HepG2 (cell line): ENCODE data around the gene RBM44. TPM values are rescaled to one million over a fixed set of nuclear protein-coding genes. Genes with fewer than 3 reads are reported as not detected.

Source experiments
- MAFK ChIP-seq, 2 experiments: IDR thresholded peaks in 1 of 2; conservative IDR thresholded peaks in 1 of 2; 2 replicates each; pipeline ENCODE4 v1.6.1; 2011; ENCODE audit warnings: improper control_type of control experiment in 2 of 2, low read length in 2 of 2
- polyA plus RNA-seq, 8 experiments: library from polyadenylated mRNA; depleted of rRNA in 3 of 8; stranded (reverse) in 7 of 8; unstranded in 1 of 8; fragments of >200 nt; fragmentation: Illumina TruSeq in 4 of 8; extraction: Trizol in 4 of 8; gene quantifications; 2 replicates each; pipeline versions ENCODE4 v1.2.1 to v1.2.3, GENCODE V29; 2011 to 2016; ENCODE audit warnings: low read depth in 4 of 8, missing spikeins in 1 of 8, mixed read lengths in 1 of 8; ENCODE audit not compliant: insufficient read depth in 1 of 8
- small RNA-seq, 3 experiments: library from RNA; depleted of rRNA; stranded (forward); fragments of <200 nt; gene quantifications; one replicate each; pipeline ENCODE3, GENCODE V24; 2012; ENCODE audit warnings: low read depth in 2 of 3, low replicate concordance in 1 of 3; ENCODE audit not compliant: insufficient read length in 3 of 3, insufficient read depth in 2 of 3
- total RNA-seq, 5 experiments: library from RNA; depleted of rRNA; stranded (reverse); fragments of >200 nt; fragmentation: Illumina TruSeq; extraction: Trizol; gene quantifications; 2 replicates each; pipeline ENCODE4 v1.2.3, GENCODE V29; 2016; ENCODE audit warnings: low read depth in 1 of 5
- TF ChIP-seq, protein P1 (sequence below): sonication (generic); formaldehyde crosslinking; IDR thresholded peaks from 2 replicates; pipeline ENCODE4 v1.4.0; 2020; ENCODE audit warnings: missing genetic modification reagents
- TF ChIP-seq, protein P2 (sequence below): sonication (generic); formaldehyde crosslinking; IDR thresholded peaks from 2 replicates; pipeline ENCODE4 v1.4.0; 2020; ENCODE audit warnings: low read depth, missing genetic modification reagents

Gene RBM44
- total and polyA plus RNA-seq, 2 of the 13 experiments (the other 11 are each of a cell fraction or from before 2014, with no cell fraction given): 0.13 to 0.50 TPM

DNA sequence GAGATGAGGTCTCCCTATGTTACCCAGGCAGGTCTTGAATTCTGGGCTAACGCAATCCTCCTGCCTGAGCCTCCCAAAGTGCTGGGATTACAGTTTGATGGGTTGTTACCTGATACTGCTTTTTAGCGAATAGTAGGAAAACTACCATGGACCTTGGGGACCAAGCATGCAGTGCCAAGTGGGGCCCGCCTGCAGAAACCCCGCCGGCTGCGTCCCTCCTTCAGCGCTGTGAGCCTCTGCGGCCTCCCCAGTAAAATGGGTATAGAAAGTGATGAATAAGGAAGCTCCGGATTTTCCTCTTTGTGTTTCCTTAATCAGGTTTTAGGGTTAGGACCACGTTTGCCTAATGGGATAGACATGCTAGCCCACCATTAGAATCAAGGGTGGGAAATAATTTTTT is 91.2 kb downstream of the RBM44 start (continued):
- TF ChIP-seq, protein P1, sequence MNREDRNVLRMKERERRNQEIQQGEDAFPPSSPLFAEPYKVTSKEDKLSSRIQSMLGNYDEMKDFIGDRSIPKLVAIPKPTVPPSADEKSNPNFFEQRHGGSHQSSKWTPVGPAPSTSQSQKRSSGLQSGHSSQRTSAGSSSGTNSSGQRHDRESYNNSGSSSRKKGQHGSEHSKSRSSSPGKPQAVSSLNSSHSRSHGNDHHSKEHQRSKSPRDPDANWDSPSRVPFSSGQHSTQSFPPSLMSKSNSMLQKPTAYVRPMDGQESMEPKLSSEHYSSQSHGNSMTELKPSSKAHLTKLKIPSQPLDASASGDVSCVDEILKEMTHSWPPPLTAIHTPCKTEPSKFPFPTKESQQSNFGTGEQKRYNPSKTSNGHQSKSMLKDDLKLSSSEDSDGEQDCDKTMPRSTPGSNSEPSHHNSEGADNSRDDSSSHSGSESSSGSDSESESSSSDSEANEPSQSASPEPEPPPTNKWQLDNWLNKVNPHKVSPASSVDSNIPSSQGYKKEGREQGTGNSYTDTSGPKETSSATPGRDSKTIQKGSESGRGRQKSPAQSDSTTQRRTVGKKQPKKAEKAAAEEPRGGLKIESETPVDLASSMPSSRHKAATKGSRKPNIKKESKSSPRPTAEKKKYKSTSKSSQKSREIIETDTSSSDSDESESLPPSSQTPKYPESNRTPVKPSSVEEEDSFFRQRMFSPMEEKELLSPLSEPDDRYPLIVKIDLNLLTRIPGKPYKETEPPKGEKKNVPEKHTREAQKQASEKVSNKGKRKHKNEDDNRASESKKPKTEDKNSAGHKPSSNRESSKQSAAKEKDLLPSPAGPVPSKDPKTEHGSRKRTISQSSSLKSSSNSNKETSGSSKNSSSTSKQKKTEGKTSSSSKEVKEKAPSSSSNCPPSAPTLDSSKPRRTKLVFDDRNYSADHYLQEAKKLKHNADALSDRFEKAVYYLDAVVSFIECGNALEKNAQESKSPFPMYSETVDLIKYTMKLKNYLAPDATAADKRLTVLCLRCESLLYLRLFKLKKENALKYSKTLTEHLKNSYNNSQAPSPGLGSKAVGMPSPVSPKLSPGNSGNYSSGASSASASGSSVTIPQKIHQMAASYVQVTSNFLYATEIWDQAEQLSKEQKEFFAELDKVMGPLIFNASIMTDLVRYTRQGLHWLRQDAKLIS (CRISPR knock-in tag): no peak
- no peak for TF ChIP-seq MAFK (conservative IDR thresholded peaks at IDR 0.05 in 1 of 2, IDR thresholded peaks at IDR 0.05 in 1 of 2; ENCODE audit: low read length in 2 of 2)
- TF ChIP-seq, protein P2, sequence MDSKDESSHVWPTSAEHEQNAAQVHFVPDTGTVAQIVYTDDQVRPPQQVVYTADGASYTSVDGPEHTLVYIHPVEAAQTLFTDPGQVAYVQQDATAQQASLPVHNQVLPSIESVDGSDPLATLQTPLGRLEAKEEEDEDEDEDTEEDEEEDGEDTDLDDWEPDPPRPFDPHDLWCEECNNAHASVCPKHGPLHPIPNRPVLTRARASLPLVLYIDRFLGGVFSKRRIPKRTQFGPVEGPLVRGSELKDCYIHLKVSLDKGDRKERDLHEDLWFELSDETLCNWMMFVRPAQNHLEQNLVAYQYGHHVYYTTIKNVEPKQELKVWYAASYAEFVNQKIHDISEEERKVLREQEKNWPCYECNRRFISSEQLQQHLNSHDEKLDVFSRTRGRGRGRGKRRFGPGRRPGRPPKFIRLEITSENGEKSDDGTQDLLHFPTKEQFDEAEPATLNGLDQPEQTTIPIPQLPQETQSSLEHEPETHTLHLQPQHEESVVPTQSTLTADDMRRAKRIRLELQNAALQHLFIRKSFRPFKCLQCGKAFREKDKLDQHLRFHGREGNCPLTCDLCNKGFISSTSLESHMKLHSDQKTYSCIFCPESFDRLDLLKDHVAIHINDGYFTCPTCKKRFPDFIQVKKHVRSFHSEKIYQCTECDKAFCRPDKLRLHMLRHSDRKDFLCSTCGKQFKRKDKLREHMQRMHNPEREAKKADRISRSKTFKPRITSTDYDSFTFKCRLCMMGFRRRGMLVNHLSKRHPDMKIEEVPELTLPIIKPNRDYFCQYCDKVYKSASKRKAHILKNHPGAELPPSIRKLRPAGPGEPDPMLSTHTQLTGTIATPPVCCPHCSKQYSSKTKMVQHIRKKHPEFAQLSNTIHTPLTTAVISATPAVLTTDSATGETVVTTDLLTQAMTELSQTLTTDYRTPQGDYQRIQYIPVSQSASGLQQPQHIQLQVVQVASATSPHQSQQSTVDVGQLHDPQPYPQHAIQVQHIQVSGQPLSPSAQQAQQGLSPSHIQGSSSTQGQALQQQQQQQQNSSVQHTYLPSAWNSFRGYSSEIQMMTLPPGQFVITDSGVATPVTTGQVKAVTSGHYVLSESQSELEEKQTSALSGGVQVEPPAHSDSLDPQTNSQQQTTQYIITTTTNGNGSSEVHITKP: no peak
- TF ChIP-seq, all 625 proteins: peak for 0

Small RNAs within 50 kb of the gene (small RNA-seq; reads per million reads assigned to genes)
- 0 reads per million in 3 experiments for gene RF00157

Other genes with a start within 250 kb of the RBM44 start
- gene PRLH, start 232.2 kb upstream of the RBM44 start, total RNA-seq (2016; rRNA removed; fragmentation: Illumina TruSeq; extraction: Trizol): not detected in 2 replicates
- not detected in 2 replicates for gene PRLH, start 232.2 kb upstream of the RBM44 start, polyA plus RNA-seq (2011; rRNA removed)
- 68.0 and 70.0 TPM in 2 replicates for gene RAB17, start 208.0 kb upstream of the RBM44 start, total RNA-seq (2016; rRNA removed; fragmentation: Illumina TruSeq; extraction: Trizol)
- 124 and 141 TPM in 2 replicates for gene RAB17, start 208.0 kb upstream of the RBM44 start, polyA plus RNA-seq (2011; rRNA removed)
- 15.9 and 22.0 TPM in 2 replicates for gene LRRFIP1, start 171.2 kb upstream of the RBM44 start, total RNA-seq (2016; rRNA removed; fragmentation: Illumina TruSeq; extraction: Trizol)
- gene LRRFIP1, start 171.2 kb upstream of the RBM44 start, polyA plus RNA-seq (2011; rRNA removed): 31.2 and 40.5 TPM in 2 replicates
- 0.29 TPM in 1 of 2 replicates, not detected in the other for gene RAMP1, start 60.8 kb downstream of the RBM44 start, total RNA-seq (2016; rRNA removed; fragmentation: Illumina TruSeq; extraction: Trizol)
- 0.61 and 1.9 TPM in 2 replicates for gene RAMP1, start 60.8 kb downstream of the RBM44 start, polyA plus RNA-seq (2011; rRNA removed)
- 73.1 and 79.8 TPM in 2 replicates for gene UBE2F, start 168.2 kb downstream of the RBM44 start, total RNA-seq (2016; rRNA removed; fragmentation: Illumina TruSeq; extraction: Trizol)
- 27.3 and 35.4 TPM in 2 replicates for gene UBE2F, start 168.2 kb downstream of the RBM44 start, polyA plus RNA-seq (2011; rRNA removed)